OCI-LY7 (cell line): ENCODE measurements around the gene CIAO3.

Source experiments
- CTCF ChIP-seq: fragments of 200-600 bp; sonication (generic); conservative IDR thresholded peaks from 2 replicates; pipeline ENCODE4 v1.5.1; 2014; ENCODE audit warnings: mild to moderate bottlenecking, antibody characterized with exemption, low read length, moderate library complexity, mixed read lengths
- EZH2phosphoT487 ChIP-seq: fragments of 200-600 bp; sonication (generic); IDR thresholded peaks from 2 replicates; pipeline ENCODE4 v1.6.1; 2018; ENCODE audit warnings: low read depth, borderline replicate concordance, mild to moderate bottlenecking, mixed run types, antibody characterized with exemption, low read length, moderate library complexity, mixed read lengths

GRCh38 chr16:702341-702740 is 38.5 kb downstream of the CIAO3 start:
- TF ChIP-seq CTCF (no peak), EZH2phosphoT487 (no peak)
